Stimulated activated CD4-positive, alpha-beta T cell treated with anti-CD3 and anti-CD28 coated beads, Interleukin-1b, Interleukin-23, amount 100 ng/mL, for 48 hours (primary cell): Measurements from ENCODE around the gene ACO2.

Source experiments
- DNase-seq: peaks from one replicate; pipeline ENCODE4 v3.0.0-alpha.2; 2020

The ACO2 gene

DNA sequence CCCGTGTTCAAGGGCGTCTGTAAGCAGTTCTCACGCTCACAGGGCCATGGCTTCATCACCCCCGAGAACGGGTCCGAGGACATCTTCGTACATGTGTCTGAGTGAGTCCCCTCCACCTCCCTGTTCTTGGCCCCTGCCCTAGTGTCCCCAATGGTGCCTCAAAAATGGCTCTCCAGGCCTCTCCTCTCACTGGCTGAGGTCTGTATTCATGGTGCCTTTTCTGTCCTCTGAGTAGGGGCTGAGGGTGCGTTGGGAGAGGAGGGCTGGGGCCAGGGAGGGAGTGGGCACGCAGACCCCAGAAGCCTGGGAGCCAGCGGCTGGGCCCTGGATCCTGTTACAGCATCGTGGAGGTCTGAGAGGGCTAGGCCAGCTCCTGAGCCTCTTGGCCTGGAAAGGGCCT is 104.8 kb downstream of the ACO2 start:
- DNase-seq: no peak

DNA sequence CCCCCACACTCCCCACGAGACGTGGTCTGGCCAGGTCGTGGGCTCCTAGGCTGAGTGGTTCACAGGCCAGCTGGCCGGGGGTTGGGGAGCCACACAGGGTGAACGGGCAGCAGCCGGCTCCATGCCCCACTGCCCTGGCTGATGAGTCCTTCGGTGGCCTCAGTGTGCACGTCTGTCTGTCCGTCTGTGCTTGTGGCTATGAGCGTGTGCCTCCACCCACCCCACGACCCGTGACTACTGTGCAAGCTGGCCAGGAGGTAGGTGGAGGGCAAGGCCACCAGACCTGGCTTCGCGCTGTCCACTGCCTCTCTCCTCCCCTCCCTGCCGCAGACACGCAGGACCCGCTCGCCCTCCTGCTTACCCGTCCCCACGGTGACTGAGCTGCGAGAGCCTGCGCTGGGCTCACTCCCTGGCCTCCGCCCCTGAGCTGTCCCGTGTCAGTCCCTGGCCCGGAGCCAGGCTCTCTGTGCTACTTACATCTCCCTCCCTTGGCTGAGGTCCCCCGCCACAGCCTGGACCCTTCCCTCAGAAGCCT is 106.0 kb downstream of the ACO2 start:
- no peak for DNase-seq

DNA sequence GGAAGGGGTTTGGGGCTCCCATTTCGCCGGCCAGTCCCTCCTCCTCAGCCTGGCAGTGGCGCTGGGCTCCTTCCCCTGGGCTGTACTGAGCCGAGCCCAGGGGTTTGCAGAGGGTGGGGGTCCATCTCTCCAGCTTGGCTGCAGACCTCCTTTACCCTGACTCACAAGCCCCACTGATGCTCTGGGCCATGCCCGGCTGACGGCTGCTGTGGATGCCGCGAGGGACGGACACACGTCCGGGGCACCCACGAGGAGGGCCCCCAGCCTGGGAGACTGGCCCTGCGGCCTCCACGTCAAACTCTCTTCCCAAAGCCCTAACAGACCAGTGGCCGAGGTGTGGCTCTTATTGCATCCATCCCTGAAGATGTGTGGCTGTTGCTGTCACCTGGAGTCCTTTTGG is 106.6 kb downstream of the ACO2 start:
- DNase-seq: no peak

DNA sequence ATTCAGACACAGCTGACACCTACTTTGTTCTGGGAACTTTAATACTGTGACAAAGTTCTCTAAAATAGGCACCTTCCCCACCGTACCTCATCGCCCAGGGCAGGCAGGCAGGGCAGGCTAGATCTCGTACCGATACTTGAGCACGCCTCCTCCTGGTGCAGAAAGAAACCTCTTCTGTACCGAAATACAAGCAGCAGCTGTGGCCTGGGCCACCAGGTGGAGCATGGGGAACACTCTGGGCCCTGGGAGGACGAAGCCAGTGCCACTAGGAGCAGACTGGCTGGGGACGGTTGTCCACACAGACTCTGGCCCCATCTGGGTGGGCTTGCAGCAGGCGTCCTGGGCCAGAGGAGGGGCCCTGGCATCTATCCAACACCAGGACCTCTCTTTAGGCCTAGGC is 108.0 kb downstream of the ACO2 start:
- peak; percentile 34 for DNase-seq

DNA sequence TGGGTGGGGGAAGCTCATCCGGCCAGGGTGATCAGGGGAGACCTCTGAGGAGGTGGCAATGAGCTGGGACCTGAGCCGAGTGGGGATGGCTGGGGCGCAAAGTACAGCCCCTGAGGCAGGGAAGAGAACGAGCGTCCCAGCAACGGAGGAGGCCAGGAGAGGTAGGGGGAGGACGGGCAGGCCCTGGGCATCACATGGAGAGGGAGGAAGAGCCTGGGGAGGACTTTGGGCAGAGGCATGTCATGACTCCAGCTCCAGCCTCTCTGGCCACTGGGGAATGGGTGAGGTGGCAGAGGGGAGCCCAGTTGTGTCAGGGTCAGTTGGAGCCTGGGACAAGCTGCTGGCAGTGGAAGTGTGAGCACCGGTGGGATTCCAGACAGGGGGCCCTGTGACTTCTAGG is 109.2 kb downstream of the ACO2 start:
- DNase-seq: no peak
